Measurements from ENCODE around the gene GPAT2. TPM values are rescaled to one million over a fixed set of nuclear protein-coding genes. Genes with fewer than 3 reads are reported as not detected.

Gene GPAT2
- total and polyA plus RNA-seq, 2 of the 4 experiments (the other 2 are of a cell fraction): 0.36 to 0.53 TPM

Small RNA genes within 50 kb of the gene (microRNA-seq; reads per million reads assigned to microRNA genes)
- not detected for gene RN7SL210P (ENCODE audit: insufficient read depth, insufficient read length)

Small RNA genes within 50 kb of the gene (small RNA-seq; reads per million reads assigned to genes)
- 0 to 0.08 (median 0) reads per million in 5 experiments for gene RN7SL210P

Other genes starting within 250 kb of the GPAT2 start
- 27.1 and 32.8 TPM in 2 replicates for gene ANKRD36C, start 43.1 kb downstream of the GPAT2 start, total RNA-seq (2012; rRNA removed)
- 1.5 and 2.2 TPM in 2 replicates for gene ANKRD36C, start 43.1 kb downstream of the GPAT2 start, polyA plus RNA-seq (2012; rRNA removed)
- gene ADRA2B, start 81.7 kb upstream of the GPAT2 start, total RNA-seq (2012; rRNA removed): not detected in 2 replicates
- not detected in 2 replicates for gene ADRA2B, start 81.7 kb upstream of the GPAT2 start, polyA plus RNA-seq (2012; rRNA removed)
- not detected in 2 replicates for gene ASTL, start 103.6 kb upstream of the GPAT2 start, total RNA-seq (2012; rRNA removed)
- gene ASTL, start 103.6 kb upstream of the GPAT2 start, polyA plus RNA-seq (2012; rRNA removed): not detected in 2 replicates
- gene DUSP2, start 110.5 kb upstream of the GPAT2 start, total RNA-seq (2012; rRNA removed): 1.8 and 2.5 TPM in 2 replicates
- gene DUSP2, start 110.5 kb upstream of the GPAT2 start, polyA plus RNA-seq (2012; rRNA removed): 3.8 and 4.8 TPM in 2 replicates
- 138 and 189 TPM in 2 replicates for gene STARD7, start 173.9 kb upstream of the GPAT2 start, total RNA-seq (2012; rRNA removed)
- 51.1 and 61.7 TPM in 2 replicates for gene STARD7, start 173.9 kb upstream of the GPAT2 start, polyA plus RNA-seq (2012; rRNA removed)
- gene TMEM127, start 231.1 kb upstream of the GPAT2 start, total RNA-seq (2012; rRNA removed): 20.0 and 35.7 TPM in 2 replicates
- 47.6 and 52.2 TPM in 2 replicates for gene TMEM127, start 231.1 kb upstream of the GPAT2 start, polyA plus RNA-seq (2012; rRNA removed)
- 85.5 and 94.3 TPM in 2 replicates for gene CIAO1, start 231.3 kb upstream of the GPAT2 start, total RNA-seq (2012; rRNA removed)
- 78.8 and 81.1 TPM in 2 replicates for gene CIAO1, start 231.3 kb upstream of the GPAT2 start, polyA plus RNA-seq (2012; rRNA removed)

All from IMR-90 (cell line).